SK-N-SH (cell line): ENCODE results near the gene P3R3URF. TPM values are rescaled to one million over a fixed set of nuclear protein-coding genes. Genes with fewer than 3 reads are reported as not detected.

Source experiments
- CTCF ChIA-PET: fragments of 300-600, 350-600 bp; formaldehyde crosslinking; extraction: SDS; loops from one replicate; lab custom pipeline; 2021; lab: Yijun Ruan, JAX
- POLR2A ChIA-PET: fragments of 350-600 bp; sonication (Branson Sonifier 250); formaldehyde crosslinking; extraction: SDS; loops from one replicate; lab custom pipeline; 2020; ENCODE audit warnings: antibody characterized with exemption, inconsistent platforms; lab: Yijun Ruan, JAX
- DNase-seq: peaks from one replicate; pipeline ENCODE4 v3.0.0; 2012
- H2AFZ ChIP-seq: fragments of 200-600 bp; sonication (generic); 2 replicates; pipeline ENCODE4 v1.8.1; 2016; ENCODE audit warnings: antibody characterized with exemption, mild to moderate bottlenecking, low read depth
- H3F3A ChIP-seq: fragments of 200-600 bp; sonication (generic); replicated peaks from 2 replicates; pipeline ENCODE3; 2016; ENCODE audit warnings: antibody characterized with exemption, mild to moderate bottlenecking; ENCODE audit not compliant: insufficient read depth
- H3K27ac ChIP-seq, 2 experiments: fragments of 200-500 bp in 1 of 2; fragments of 200-600 bp in 1 of 2; sonication (Bioruptor generic) in 1 of 2; sonication (generic), shearing (Covaris generic) in 1 of 2; 2 replicates each; pipeline versions ENCODE4 v1.5.1 to v1.6.1; 2014 to 2016; ENCODE audit warnings: low read depth in 2 of 2, inconsistent platforms in 1 of 2, low read length in 1 of 2, mild to moderate bottlenecking in 1 of 2, mixed read lengths in 1 of 2
- H3K27me3 ChIP-seq: fragments of 200-600 bp; sonication (generic), shearing (Covaris generic); 2 replicates; pipeline ENCODE4 v1.6.1; 2016; ENCODE audit warnings: mixed run types; ENCODE audit not compliant: insufficient read depth
- H3K36me3 ChIP-seq, 2 experiments: fragments of 200-500 bp in 1 of 2; fragments of 200-600 bp in 1 of 2; sonication (Bioruptor generic) in 1 of 2; sonication (generic) in 1 of 2; replicated peaks in 1 of 2; 2 replicates each; pipeline versions ENCODE3 to v1.5.1; 2014 to 2016; ENCODE audit warnings: low read length in 1 of 2, mild to moderate bottlenecking in 1 of 2; ENCODE audit not compliant: insufficient read depth in 2 of 2, control insufficient read depth in 1 of 2
- H3K4me1 ChIP-seq, 2 experiments: fragments of 200-500 bp in 1 of 2; fragments of 200-600 bp in 1 of 2; sonication (Bioruptor generic) in 1 of 2; sonication (generic), shearing (Covaris generic) in 1 of 2; 2 replicates each; pipeline versions ENCODE4 v1.5.1 to v1.6.1; 2014 to 2016; ENCODE audit warnings: low read depth in 1 of 2, low read length in 1 of 2, mixed run types in 1 of 2; ENCODE audit not compliant: insufficient read depth in 2 of 2, control insufficient read depth in 1 of 2
- H3K4me2 ChIP-seq: fragments of 200-600 bp; sonication (generic), shearing (Covaris generic); 2 replicates; pipeline ENCODE4 v1.6.1; 2017; ENCODE audit warnings: mixed run types
- H3K4me3 ChIP-seq, 2 experiments: fragments of 200-500 bp in 1 of 2; fragments of 200-600 bp in 1 of 2; sonication (Bioruptor generic) in 1 of 2; sonication (generic), shearing (Covaris generic) in 1 of 2; 2 replicates each; pipeline versions ENCODE4 v1.5.1 to v1.8.1; 2014 to 2016; ENCODE audit warnings: low read depth in 2 of 2, inconsistent platforms in 1 of 2, low read length in 1 of 2, mild to moderate bottlenecking in 1 of 2, mixed read lengths in 1 of 2, moderate library complexity in 1 of 2
- H3K79me2 ChIP-seq: fragments of 200-600 bp; sonication (generic); 2 replicates; pipeline ENCODE4 v1.8.1; 2017; ENCODE audit warnings: mild to moderate bottlenecking; ENCODE audit not compliant: insufficient read depth
- H3K9ac ChIP-seq: fragments of 200-600 bp; sonication (generic); 2 replicates; pipeline ENCODE4 v1.6.1; 2017; ENCODE audit warnings: mixed run types
- H3K9me2 ChIP-seq: fragments of 200-600 bp; sonication (generic); 2 replicates; pipeline ENCODE4 v1.6.1; 2017; ENCODE audit warnings: mixed run types
- H3K9me3 ChIP-seq: fragments of 200-600 bp; sonication (generic); 2 replicates; pipeline ENCODE4 v1.6.1; 2017; ENCODE audit warnings: mixed run types, mild to moderate bottlenecking, moderate library complexity
- H4K20me1 ChIP-seq: fragments of 200-600 bp; sonication (generic); 2 replicates; pipeline ENCODE4 v1.6.1; 2017; ENCODE audit warnings: mild to moderate bottlenecking, mixed run types; ENCODE audit not compliant: insufficient read depth
- FOXJ3 ChIP-seq: sonication (generic); formaldehyde crosslinking; IDR thresholded peaks from 2 replicates; pipeline ENCODE4 v1.5.1; 2020; ENCODE audit warnings: mild to moderate bottlenecking, missing genetic modification reagents
- GABPA ChIP-seq: IDR thresholded peaks from 2 replicates; pipeline ENCODE4 v1.4.0; 2012; ENCODE audit warnings: low read depth, mild to moderate bottlenecking
- IRF3 ChIP-seq: fragments of 150-350 bp; IDR thresholded peaks from 2 replicates; pipeline ENCODE4 v1.6.1; 2016; ENCODE audit warnings: mild to moderate bottlenecking, low read depth, low read length
- JUND ChIP-seq: IDR thresholded peaks from 2 replicates; pipeline ENCODE4 v1.4.0; 2012
- PBX3 ChIP-seq: IDR thresholded peaks from 2 replicates; pipeline ENCODE4; 2012
- RAD21 ChIP-seq: IDR thresholded peaks from 2 replicates; pipeline ENCODE4 v1.6.1; 2012; ENCODE audit warnings: mild to moderate bottlenecking, low read length
- REST ChIP-seq: IDR thresholded peaks from 2 replicates; pipeline ENCODE4 v1.6.1; 2012; ENCODE audit warnings: mild to moderate bottlenecking, low read depth, low read length, moderate library complexity
- SIN3A ChIP-seq: IDR thresholded peaks from 2 replicates; pipeline ENCODE4 v1.6.1; 2012; ENCODE audit warnings: low read depth, mild to moderate bottlenecking, low read length, moderate library complexity, borderline replicate concordance
- SMC3 ChIP-seq: IDR thresholded peaks from 2 replicates; pipeline ENCODE4 v1.6.1; 2012; ENCODE audit warnings: low read depth, low read length, improper control_type of control experiment
- TAF1 ChIP-seq: IDR thresholded peaks from 2 replicates; pipeline ENCODE4 v1.6.1; 2012; ENCODE audit warnings: low read depth, mild to moderate bottlenecking, low read length, moderate library complexity, borderline replicate concordance
- TCF12 ChIP-seq: IDR thresholded peaks from 2 replicates; pipeline ENCODE4 v1.4.0; 2012
- USF2 ChIP-seq: fragments of 150-350 bp; IDR thresholded peaks from 2 replicates; pipeline ENCODE4 v1.6.1; 2017; ENCODE audit warnings: antibody characterized with exemption, low read length, low read depth, borderline replicate concordance
- ZBTB33 ChIP-seq: IDR thresholded peaks from 2 replicates; pipeline ENCODE4 v1.4.0; 2012; ENCODE audit warnings: low read depth, borderline replicate concordance
- WGBS: methylation state at CpG from one replicate; pipeline ENCODE4 v1.1.6; 2017; ENCODE audit warnings: low lambda C conversion rate; 5-methylcytosine and 5-hydroxymethylcytosine counted together
- polyA plus RNA-seq, 3 experiments: library from polyadenylated mRNA; depleted of rRNA; stranded (reverse); fragments of >200 nt; gene quantifications; 2 replicates each; pipeline ENCODE4 v1.2.3, GENCODE V29; 2012

The P3R3URF gene
- polyA plus RNA-seq, 1 of the 3 experiments (the other 2 are of a cell fraction), result not detected

- POLR2A ChIA-PET, result no interaction called here
- H3K9me2 ChIP-seq, result no peaks in the 10 kb centered on the region
- H3K79me2 ChIP-seq, result peaks cover 20% of the 10 kb centered on the region; the same call in 1 of the 2 replicates
- DNase-seq, result no peak
- no peak overlapping the region for H3K9ac ChIP-seq
- H3K4me2 ChIP-seq, result no peak overlapping the region
- no peak overlapping the region for H2AFZ ChIP-seq
- H3K27ac ChIP-seq, result no peak overlapping the region
- H4K20me1 ChIP-seq, result no peaks in the 10 kb centered on the region
- H3K4me1 ChIP-seq, result peaks cover 2 to 7% of the 10 kb centered on the region in 2 experiments; a peak in 2 of 4 replicates
- CTCF ChIA-PET, result no interaction called here
- H3K9me3 ChIP-seq, result no peaks in the 10 kb centered on the region
- WGBS, result 97% methylated on average over 9 of the region's 10 CpGs
- no peaks in the 10 kb centered on the region for H3F3A ChIP-seq
- H3K4me3 ChIP-seq, result no peak overlapping the region
- no peak for TF ChIP-seq TCF12
- no peak for TF ChIP-seq PBX3
- TF ChIP-seq GABPA, result no peak
- no peak for TF ChIP-seq SIN3A
- TF ChIP-seq SMC3, result no peak
- TF ChIP-seq JUND, result no peak
- TF ChIP-seq REST, result no peak
- TF ChIP-seq ZBTB33, result no peak
- no peak for TF ChIP-seq TAF1
- TF ChIP-seq IRF3, result no peak
- TF ChIP-seq RAD21, result no peak
- no peak for TF ChIP-seq USF2
- no peak for TF ChIP-seq FOXJ3
- peaks cover 13 to 79% of the 10 kb centered on the region in 2 experiments for H3K36me3 ChIP-seq
- H3K27me3 ChIP-seq, result no peaks in the 10 kb centered on the region
Measured at GRCh38 chr1:46192171-46192570, 15.9 kb upstream of the P3R3URF start.
